ENCODE measurements around the gene AURKB. TPM values are rescaled to one million over a fixed set of nuclear protein-coding genes. Genes with fewer than 3 reads are reported as not detected.

The AURKB gene
- total and polyA plus RNA-seq, 4 donors, result 2.1 to 5.7 (median 3.7) TPM

DNA sequence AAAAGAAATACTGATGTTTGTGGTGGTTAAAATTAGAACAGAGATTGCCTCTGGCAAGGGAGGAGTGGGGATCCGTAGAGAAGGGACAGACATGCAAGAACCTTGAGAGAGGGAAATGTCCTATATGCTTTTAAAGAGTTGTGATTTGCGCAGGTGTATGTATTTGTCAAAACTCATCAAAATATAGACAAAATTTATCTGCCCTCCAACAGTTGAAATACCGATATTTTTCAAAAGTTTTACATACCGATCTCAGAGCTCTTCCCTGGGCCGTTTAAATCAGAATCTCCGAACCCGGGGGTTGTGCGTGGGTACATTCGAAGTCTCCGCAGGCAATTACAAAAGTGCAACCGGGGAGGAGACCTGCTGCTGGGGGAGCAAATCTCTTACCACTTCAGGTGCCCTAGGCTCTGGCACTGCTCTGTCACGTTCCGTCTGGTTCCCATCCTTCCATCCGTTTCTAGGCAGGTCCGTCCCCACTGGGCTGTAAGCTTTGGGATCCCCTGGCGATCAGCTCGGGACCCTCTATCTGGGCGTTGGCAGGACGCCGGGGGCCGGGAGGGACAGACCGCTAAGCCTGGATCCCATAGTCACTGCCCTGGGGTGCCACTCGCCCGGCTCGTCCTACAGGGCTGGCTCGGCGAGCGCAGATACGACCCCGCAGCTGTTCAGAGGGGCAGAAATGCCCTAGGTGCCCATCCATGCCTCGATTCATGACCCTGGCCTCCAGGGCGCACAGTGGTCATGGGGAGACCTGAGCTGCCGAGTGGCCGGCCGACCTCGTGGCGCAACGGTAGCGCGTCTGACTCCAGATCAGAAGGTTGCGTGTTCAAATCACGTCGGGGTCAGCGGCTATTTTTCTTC lies 24.6 kb downstream of the AURKB start:
- ATAC-seq (ENCODE audit: insufficient read depth, low FRiP score) (no peak), DNase-seq (peak; percentile 90 to 93 (median 91))
- H3K36me3 ChIP-seq (ENCODE audit: control insufficient read depth in 4 of 4, insufficient read depth in 4 of 4, low read length in 4 of 4), result no peaks in the 10 kb centered on the region
- H3K9ac ChIP-seq (ENCODE audit: insufficient read depth in 1 of 2, low read length in 2 of 2), result peak overlapping the region; percentile 56 to 96
- peak overlapping the region; percentile 70 for H3K4me3 ChIP-seq
- H3K27ac ChIP-seq (ENCODE audit: low read depth in 1 of 2, low read length in 1 of 2), result peak overlapping the region; percentile 86 to 89
- TF ChIP-seq, protein P1, sequence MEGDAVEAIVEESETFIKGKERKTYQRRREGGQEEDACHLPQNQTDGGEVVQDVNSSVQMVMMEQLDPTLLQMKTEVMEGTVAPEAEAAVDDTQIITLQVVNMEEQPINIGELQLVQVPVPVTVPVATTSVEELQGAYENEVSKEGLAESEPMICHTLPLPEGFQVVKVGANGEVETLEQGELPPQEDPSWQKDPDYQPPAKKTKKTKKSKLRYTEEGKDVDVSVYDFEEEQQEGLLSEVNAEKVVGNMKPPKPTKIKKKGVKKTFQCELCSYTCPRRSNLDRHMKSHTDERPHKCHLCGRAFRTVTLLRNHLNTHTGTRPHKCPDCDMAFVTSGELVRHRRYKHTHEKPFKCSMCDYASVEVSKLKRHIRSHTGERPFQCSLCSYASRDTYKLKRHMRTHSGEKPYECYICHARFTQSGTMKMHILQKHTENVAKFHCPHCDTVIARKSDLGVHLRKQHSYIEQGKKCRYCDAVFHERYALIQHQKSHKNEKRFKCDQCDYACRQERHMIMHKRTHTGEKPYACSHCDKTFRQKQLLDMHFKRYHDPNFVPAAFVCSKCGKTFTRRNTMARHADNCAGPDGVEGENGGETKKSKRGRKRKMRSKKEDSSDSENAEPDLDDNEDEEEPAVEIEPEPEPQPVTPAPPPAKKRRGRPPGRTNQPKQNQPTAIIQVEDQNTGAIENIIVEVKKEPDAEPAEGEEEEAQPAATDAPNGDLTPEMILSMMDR (IDR thresholded peaks at IDR 0.05; ENCODE audit: control extremely low read depth, extremely low read depth), result no peak
- no peaks in the 10 kb centered on the region for H3K9me3 ChIP-seq (ENCODE audit: control insufficient read depth in 4 of 4, insufficient read depth in 3 of 4, low read length in 3 of 4)
- no peaks in the 10 kb centered on the region for H3K27me3 ChIP-seq (ENCODE audit: control insufficient read depth in 3 of 3, insufficient read depth in 3 of 3, low read length in 2 of 3)
- 0% methylated on average over 44 of the region's 44 CpGs for WGBS, 2 donors
- peaks cover 6 to 23% (median 12%) of the 10 kb centered on the region in 5 donors for H3K4me1 ChIP-seq (ENCODE audit: control insufficient read depth in 5 of 5, insufficient read depth in 5 of 5, low read length in 5 of 5)

DNA sequence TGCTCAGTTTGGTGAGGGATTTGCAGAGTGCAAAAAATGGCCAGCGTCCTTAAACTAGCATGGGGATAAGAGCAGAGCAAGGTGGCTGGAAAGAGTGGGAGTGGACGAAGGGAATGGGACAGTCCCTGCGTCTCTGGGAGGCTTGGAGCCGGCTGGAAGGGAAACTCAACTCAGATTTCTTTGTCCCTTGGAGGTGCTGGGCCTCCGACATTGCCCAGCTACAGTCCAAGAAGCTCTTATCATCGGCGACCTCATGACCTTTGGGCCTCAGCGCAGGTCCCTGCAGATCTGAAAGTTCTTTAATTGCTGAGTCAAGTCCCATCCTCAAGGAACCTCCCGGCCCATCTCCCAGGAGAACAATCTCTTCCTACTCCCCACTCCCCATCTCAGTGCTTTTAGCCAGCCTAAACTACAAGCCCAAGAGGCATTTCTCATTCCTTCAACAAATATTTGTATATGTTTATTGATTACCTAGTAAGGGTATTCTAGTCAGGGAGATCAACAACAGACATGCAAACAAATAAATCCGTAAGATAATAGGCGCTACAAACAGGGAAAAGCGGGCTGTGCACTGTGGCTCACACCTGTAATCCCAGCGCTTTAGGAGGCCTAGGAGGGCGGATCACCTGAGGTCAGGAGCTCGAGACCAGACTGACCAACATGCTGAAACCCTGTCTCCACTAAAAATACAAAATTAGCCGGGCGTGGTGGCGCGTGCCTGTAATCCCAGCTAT lies 33.2 kb downstream of the AURKB start:
- Histone ChIP-seq H3K9ac (ENCODE audit: insufficient read depth in 1 of 2, low read length in 2 of 2) (peak overlapping the region; percentile 76 to 78), H3K4me3 (peak overlapping the region; percentile 55), H3K27me3 (ENCODE audit: control insufficient read depth in 3 of 3, insufficient read depth in 3 of 3, low read length in 2 of 3) (no peaks in the 10 kb centered on the region), H3K27ac (ENCODE audit: low read depth in 1 of 2, low read length in 1 of 2) (peak overlapping the region; percentile 71 to 87), H3K9me3 (ENCODE audit: control insufficient read depth in 4 of 4, insufficient read depth in 3 of 4, low read length in 3 of 4) (no peaks in the 10 kb centered on the region), H3K36me3 (ENCODE audit: control insufficient read depth in 4 of 4, insufficient read depth in 4 of 4, low read length in 4 of 4) (no peaks in the 10 kb centered on the region), H3K4me1 (ENCODE audit: control insufficient read depth in 5 of 5, insufficient read depth in 5 of 5, low read length in 5 of 5) (peaks cover 0 to 35% (median 26%) of the 10 kb centered on the region in 5 donors)
- TF ChIP-seq, protein P1 (IDR thresholded peaks at IDR 0.05; ENCODE audit: control extremely low read depth, extremely low read depth), result no peak
- ATAC-seq (ENCODE audit: insufficient read depth, low FRiP score) (no peak), DNase-seq (no peak)
- 83 to 90% methylated on average over 19 of the region's 19 CpGs for WGBS, 2 donors

DNA sequence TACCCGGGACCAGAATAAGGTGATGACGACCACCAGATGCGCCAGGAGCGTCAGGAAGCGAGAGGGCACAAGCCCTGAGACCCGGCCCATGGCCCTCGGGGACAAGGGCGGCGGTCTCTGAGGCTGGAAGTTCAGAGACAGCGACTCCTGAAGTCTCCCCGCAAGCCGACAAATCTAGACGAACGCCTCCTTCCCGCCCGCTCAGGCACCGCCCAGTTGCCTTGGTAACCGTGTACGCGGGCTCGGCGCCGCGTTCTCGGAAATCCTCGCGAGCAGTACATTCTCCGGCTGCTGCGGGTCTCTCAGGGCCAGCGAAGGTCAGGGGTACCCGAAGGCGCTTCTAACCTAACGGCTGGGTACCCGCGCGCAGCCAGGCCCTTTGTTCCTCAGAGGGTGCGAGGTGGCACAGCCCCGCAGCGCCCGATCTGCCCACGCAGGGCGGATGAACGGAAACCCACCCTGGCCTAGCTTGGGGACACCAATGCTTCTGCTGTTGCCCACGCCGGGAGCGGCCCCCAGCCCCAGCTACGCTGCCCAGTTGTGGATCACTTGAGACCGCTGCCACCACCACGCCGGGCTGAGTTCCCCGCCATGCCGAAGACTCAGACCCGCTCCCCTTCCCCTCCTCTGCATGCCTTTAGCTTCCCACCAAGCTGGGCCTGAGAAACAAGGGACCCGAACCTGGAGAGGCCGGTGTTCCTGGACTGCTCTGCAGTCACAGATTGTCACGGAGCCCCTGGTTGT lies 34.0 kb downstream of the AURKB start, which contains the start of gene TMEM107:
TMEM107 (minus strand) TSS at position 184 of the 744 bp plus-strand sequence; CDS start at position 90, 94 bp downstream.
- no peaks in the 10 kb centered on the region for H3K9me3 ChIP-seq (ENCODE audit: control insufficient read depth in 4 of 4, insufficient read depth in 3 of 4, low read length in 3 of 4)
- peak within 1 kb of the TSS; percentile 55 for H3K4me3 ChIP-seq
- DNase-seq (peak; percentile 91 to 93 (median 92)), ATAC-seq (ENCODE audit: insufficient read depth, low FRiP score) (peak; percentile 58)
- 2 to 3% methylated on average over 56 of the region's 56 CpGs for WGBS, 2 donors
- H3K9ac ChIP-seq (ENCODE audit: insufficient read depth in 1 of 2, low read length in 2 of 2), result peak within 1 kb of the TSS; percentile 78 to 87
- TF ChIP-seq, protein P1 (IDR thresholded peaks at IDR 0.05; ENCODE audit: control extremely low read depth, extremely low read depth), result no peak
- no peaks in the 10 kb centered on the region for H3K36me3 ChIP-seq (ENCODE audit: control insufficient read depth in 4 of 4, insufficient read depth in 4 of 4, low read length in 4 of 4)
- peaks cover 0 to 35% (median 26%) of the 10 kb centered on the region in 5 donors for H3K4me1 ChIP-seq (ENCODE audit: control insufficient read depth in 5 of 5, insufficient read depth in 5 of 5, low read length in 5 of 5)
- no peaks in the 10 kb centered on the region for H3K27me3 ChIP-seq (ENCODE audit: control insufficient read depth in 3 of 3, insufficient read depth in 3 of 3, low read length in 2 of 3)
- H3K27ac ChIP-seq (ENCODE audit: low read depth in 1 of 2, low read length in 1 of 2), result peak within 1 kb of the TSS; percentile 71 to 87
